Pancreas (tissue), 10 donors: Measurements from ENCODE around the gene HPD. TPM values are rescaled to one million over a fixed set of nuclear protein-coding genes. Genes with fewer than 3 reads are reported as not detected.
"Not testable (repeated sequence)": the region's sequence is repeated elsewhere in the genome, so short reads cannot be mapped to it uniquely, and the experiment has no call there.

Experiments
- ATAC-seq, 4 donors: fragments of 200-7000 bp; cut with Tn5 transposase; one replicate each; pipeline versions ENCODE4 v1.8.0 to v1.9.1; 2020; ENCODE audit warnings: mild to moderate bottlenecking in 4 of 4, moderate library complexity in 4 of 4
- DNase-seq, 6 donors: peaks; one replicate each; pipeline ENCODE4 v3.0.0-alpha.2; 2020
- FAIRE-seq: peaks from 2 replicates; lab custom pipeline; 2012; peaks lifted over from hg19 to GRCh38; lab: Jason Lieb, UNC
- H3K27ac ChIP-seq, 4 donors: fragments of 200-600 bp; sonication (generic); 1 replicate in 3 of 4; 2 replicates in 1 of 4; pipeline versions ENCODE4 v1.5.0 to v1.8.0; 2020
- H3K27me3 ChIP-seq, 4 donors: fragments of 200-600 bp; one replicate each; pipeline ENCODE4 v1.8.0; 2021
- H3K36me3 ChIP-seq, 3 donors: fragments of 200-600 bp; sonication (generic) in 1 of 3; one replicate each; pipeline versions ENCODE4 v1.5.0 to v1.8.0; 2020 to 2021
- H3K4me1 ChIP-seq, 3 donors: fragments of 200-600 bp; one replicate each; pipeline ENCODE4 v1.8.0; 2021
- H3K4me3 ChIP-seq, 4 donors: fragments of 200-600 bp; sonication (generic) in 2 of 4; one replicate each; pipeline versions ENCODE4 v1.5.0 to v1.8.0; 2020 to 2021
- H3K9me3 ChIP-seq, 4 donors: fragments of 200-600 bp; one replicate each; pipeline ENCODE4 v1.8.0; 2021
- CTCF ChIP-seq, 4 donors: fragments of 200-600 bp; sonication (generic) in 3 of 4; IDR thresholded peaks; one replicate each; pipeline versions ENCODE4 v1.5.0 to v1.8.0; 2021; ENCODE audit warnings: antibody characterized with exemption in 4 of 4
- WGBS, 2 donors: extraction: QIAGEN DNeasy Blood & Tissue Kit; methylation state at CpG; one replicate each; pipeline ENCODE4 v1.1.7; 2013; 5-methylcytosine and 5-hydroxymethylcytosine counted together
- intact Hi-C, 3 donors: fragments of 100-400 bp; cut with DNase I; formaldehyde crosslinking; loops; one replicate each; pipeline versions ENCODE4 v1.11.1 to v1.14.2; 2022
- polyA plus RNA-seq, 2 donors: library from polyadenylated mRNA; stranded (reverse); fragments of 200-250 nt; gene quantifications; one replicate each; pipeline ENCODE4 v1.2.3, GENCODE V29; 2013
- total RNA-seq, 6 donors: library from RNA; stranded (reverse); fragmentation: NEBNext Ultra II Directional in 4 of 6; extraction: Animal tissue kit (Norgen Biotek cat#: 25700) in 4 of 6; gene quantifications; one replicate each; pipeline versions ENCODE4 v1.2.1 to v1.2.4, GENCODE V29; 2021 to 2023
- donor health status: healthy with polysubstance abuse.
- donor health status: DM: no; HTN: no; CAD: no; lungs with moderate emphysema.
- donor health status: DM: no; HTN: no; CAD: no.
- donor health status: control.
- donor health status: control.
- donor health status: Bipolar disorder and iron deficiency.
- donor health status: DM: yes; HTN: yes; CAD: no.
- donor health status: DM: no; HTN: no; CAD: no.
- donor health status: DM: no; HTN: no; CAD: no.
- donor health status: DM: yes; HTN: yes; CAD: no.

Gene HPD
- total and polyA plus RNA-seq, 8 donors: 0.71 to 3.9 (median 2.5) TPM

- ATAC-seq (no peak), FAIRE-seq (no peak), DNase-seq (no peak)
- no peaks in the 10 kb centered on the region for H3K36me3 ChIP-seq
- WGBS, 2 donors: 0 to 2% methylated on average over 7 of the region's 7 CpGs
- TF ChIP-seq CTCF (IDR thresholded peaks at IDR 0.05): no peak
- H3K4me1 ChIP-seq: peaks cover 14 to 29% (median 20%) of the 10 kb centered on the region in 3 donors
- no peaks in the 10 kb centered on the region for H3K9me3 ChIP-seq
- intact Hi-C loops: loop anchor here in 1 of 3 donors (10.0 kb wide), 1 partner anchor 94 kb away; the partner anchor contains the start of gene RHOF
- H3K4me3 ChIP-seq: peak overlapping the region; percentile 38 to 92 (median 70)
- no peaks in the 10 kb centered on the region for H3K27me3 ChIP-seq
- peak overlapping the region; percentile 80 to 96 (median 89) for H3K27ac ChIP-seq
Observed at GRCh38 chr12:121889274-121889624, 30.6 kb upstream of the HPD start.

- peaks cover 12 to 23% (median 15%) of the 10 kb centered on the region in 3 donors for H3K4me1 ChIP-seq
- peak; percentile 96 to 99 (median 98) for DNase-seq
- intact Hi-C loops: loop anchor here in 1 of 3 donors (10.0 kb wide), 1 partner anchor 94 kb away; the partner anchor contains the start of gene RHOF
- peak; percentile 97 to 99 (median 99) for ATAC-seq
- H3K4me3 ChIP-seq: peak within 1 kb of the TSS; percentile 38 to 92 (median 70)
- H3K36me3 ChIP-seq: no peaks in the 10 kb centered on the region
- peak; percentile 37 for FAIRE-seq
- H3K9me3 ChIP-seq: no peaks in the 10 kb centered on the region
- peak in 3 of 4 donors; percentile 9 to 37 (median 19) for TF ChIP-seq CTCF (IDR thresholded peaks at IDR 0.05)
- peak within 1 kb of the TSS; percentile 80 to 96 (median 89) for H3K27ac ChIP-seq
- H3K27me3 ChIP-seq: no peaks in the 10 kb centered on the region
- WGBS, 2 donors: 0 to 1% methylated on average over 66 to 67 of the region's 67 CpGs
Observed at GRCh38 chr12:121888478-121889273, 30.0 kb upstream of the HPD start, which contains the start of gene PSMD9. Gene PSMD9, plus strand, starts transcription at chr12:121888790. Its CDS starts 67 bp downstream, at chr12:121888857.

- peak overlapping the region in 2 of 4 donors; percentile 88 to 96 for H3K27ac ChIP-seq
- DNase-seq (no peak), ATAC-seq (no peak), FAIRE-seq (no peak)
- H3K36me3 ChIP-seq: no peaks in the 10 kb centered on the region
- intact Hi-C loops: loop anchor here in 1 of 3 donors (10.0 kb wide), 1 partner anchor 93 kb away; the partner anchor contains the start of gene RHOF
- H3K4me3 ChIP-seq: peak overlapping the region; percentile 38 to 92 (median 70)
- no peaks in the 10 kb centered on the region for H3K9me3 ChIP-seq
- WGBS, 2 donors: 36 to 39% methylated on average over 6 of the region's 6 CpGs
- no peak for TF ChIP-seq CTCF (IDR thresholded peaks at IDR 0.05)
- H3K4me1 ChIP-seq: peaks cover 9 to 20% (median 11%) of the 10 kb centered on the region in 3 donors
- H3K27me3 ChIP-seq: no peaks in the 10 kb centered on the region
Observed at GRCh38 chr12:121888083-121888477, 29.4 kb upstream of the HPD start.

GRCh38 chr12:121885129-121885528 is 26.5 kb upstream of the HPD start:
- ATAC-seq, H3K36me3 ChIP-seq, H3K27ac ChIP-seq, H3K9me3 ChIP-seq, FAIRE-seq, H3K27me3 ChIP-seq, DNase-seq, H3K4me3 ChIP-seq: not testable (repeated sequence)
- peaks cover 6 to 14% (median 8%) of the 10 kb centered on the region in 3 donors for H3K4me1 ChIP-seq
- WGBS, 2 donors: 78 to 86% methylated on average over 11 of the region's 11 CpGs
- intact Hi-C loops: loop anchor here in 1 of 3 donors (10.0 kb wide), 1 partner anchor 90 kb away; the partner anchor contains the start of gene RHOF

GRCh38 chr12:121883315-121883660 is 24.6 kb upstream of the HPD start:
- 56 to 66% methylated on average over 4 of the region's 4 CpGs for WGBS, 2 donors
- Histone ChIP-seq H3K36me3 (no peaks in the 10 kb centered on the region), H3K9me3 (no peaks in the 10 kb centered on the region), H3K27ac (no peak overlapping the region), H3K4me3 (no peak overlapping the region), H3K27me3 (no peaks in the 10 kb centered on the region), H3K4me1 (peaks cover 0 to 6% (median 0%) of the 10 kb centered on the region in 3 donors)
- DNase-seq: no peak
- ATAC-seq: no peak
- TF ChIP-seq CTCF (IDR thresholded peaks at IDR 0.05): no peak
- intact Hi-C loops: loop anchor here in 1 of 3 donors (10.0 kb wide), 1 partner anchor 88 kb away; the partner anchor contains the start of gene RHOF
- FAIRE-seq: no peak

- DNase-seq, H3K4me3 ChIP-seq, H3K27me3 ChIP-seq, H3K27ac ChIP-seq, H3K4me1 ChIP-seq, FAIRE-seq, H3K9me3 ChIP-seq, intact Hi-C loops, ATAC-seq, H3K36me3 ChIP-seq: not testable (repeated sequence)
- WGBS, 2 donors: 88 to 93% methylated on average over 8 of the region's 8 CpGs
Observed at GRCh38 chr12:121876080-121876447, 17.4 kb upstream of the HPD start.
